Epithelial cell of esophagus (primary cell): ENCODE results near the gene SAMSN1.
"Not testable (repeated sequence)": the region's sequence is repeated elsewhere in the genome, so short reads cannot be mapped to it uniquely, and the experiment has no call there.

Experiments
- DNase-seq: peaks from one replicate; pipeline ENCODE4 v3.0.0; 2010; ENCODE audit warnings: low read depth
- H3K4me3 ChIP-seq: 2 replicates; pipeline ENCODE4 v1.5.1; 2011; ENCODE audit warnings: mild to moderate bottlenecking, low read length, control low read depth
- TF ChIP-seq, protein P1 (sequence below): IDR thresholded peaks from 2 replicates; pipeline ENCODE4 v1.5.1; 2011; ENCODE audit warnings: low read depth, mild to moderate bottlenecking, low read length, control low read depth, inconsistent platforms; ENCODE audit not compliant: insufficient read depth; ENCODE audit errors: missing control alignments

SAMSN1 gene

GRCh38 chr21:14553422-14553821, 7.3 kb upstream of the SAMSN1 start:
- TF ChIP-seq, protein P1, sequence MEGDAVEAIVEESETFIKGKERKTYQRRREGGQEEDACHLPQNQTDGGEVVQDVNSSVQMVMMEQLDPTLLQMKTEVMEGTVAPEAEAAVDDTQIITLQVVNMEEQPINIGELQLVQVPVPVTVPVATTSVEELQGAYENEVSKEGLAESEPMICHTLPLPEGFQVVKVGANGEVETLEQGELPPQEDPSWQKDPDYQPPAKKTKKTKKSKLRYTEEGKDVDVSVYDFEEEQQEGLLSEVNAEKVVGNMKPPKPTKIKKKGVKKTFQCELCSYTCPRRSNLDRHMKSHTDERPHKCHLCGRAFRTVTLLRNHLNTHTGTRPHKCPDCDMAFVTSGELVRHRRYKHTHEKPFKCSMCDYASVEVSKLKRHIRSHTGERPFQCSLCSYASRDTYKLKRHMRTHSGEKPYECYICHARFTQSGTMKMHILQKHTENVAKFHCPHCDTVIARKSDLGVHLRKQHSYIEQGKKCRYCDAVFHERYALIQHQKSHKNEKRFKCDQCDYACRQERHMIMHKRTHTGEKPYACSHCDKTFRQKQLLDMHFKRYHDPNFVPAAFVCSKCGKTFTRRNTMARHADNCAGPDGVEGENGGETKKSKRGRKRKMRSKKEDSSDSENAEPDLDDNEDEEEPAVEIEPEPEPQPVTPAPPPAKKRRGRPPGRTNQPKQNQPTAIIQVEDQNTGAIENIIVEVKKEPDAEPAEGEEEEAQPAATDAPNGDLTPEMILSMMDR: no peak
- no peak overlapping the region for H3K4me3 ChIP-seq
- DNase-seq: no peak

- no peak overlapping the region for H3K4me3 ChIP-seq
- TF ChIP-seq, protein P1: no peak
- no peak for DNase-seq
Measured at GRCh38 chr21:14551741-14552140, 5.6 kb upstream of the SAMSN1 start.

GRCh38 chr21:14550135-14550534, 4.0 kb upstream of the SAMSN1 start:
- DNase-seq: no peak
- H3K4me3 ChIP-seq: no peak overlapping the region
- TF ChIP-seq, protein P1: no peak

DNA sequence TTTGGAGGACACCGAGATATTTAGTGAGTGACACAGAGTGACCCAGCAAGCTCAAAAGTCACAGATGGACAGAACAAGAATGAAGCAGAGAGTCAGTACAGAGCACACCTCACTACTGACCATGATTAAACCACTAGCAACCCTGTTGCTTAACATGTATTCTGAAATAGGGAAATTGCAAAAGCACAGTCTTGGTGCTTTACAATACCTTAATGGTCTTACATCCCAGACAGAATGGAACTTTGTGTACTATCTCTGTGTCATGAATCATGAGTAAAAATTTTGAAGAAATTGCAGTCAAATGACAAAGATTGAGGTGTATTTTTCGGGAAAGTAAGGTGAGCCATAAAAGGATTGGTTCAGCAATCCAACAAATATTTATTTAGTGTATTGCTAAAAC, 2.7 kb upstream of the SAMSN1 start:
- TF ChIP-seq, protein P1: no peak
- no peak overlapping the region for H3K4me3 ChIP-seq

DNA sequence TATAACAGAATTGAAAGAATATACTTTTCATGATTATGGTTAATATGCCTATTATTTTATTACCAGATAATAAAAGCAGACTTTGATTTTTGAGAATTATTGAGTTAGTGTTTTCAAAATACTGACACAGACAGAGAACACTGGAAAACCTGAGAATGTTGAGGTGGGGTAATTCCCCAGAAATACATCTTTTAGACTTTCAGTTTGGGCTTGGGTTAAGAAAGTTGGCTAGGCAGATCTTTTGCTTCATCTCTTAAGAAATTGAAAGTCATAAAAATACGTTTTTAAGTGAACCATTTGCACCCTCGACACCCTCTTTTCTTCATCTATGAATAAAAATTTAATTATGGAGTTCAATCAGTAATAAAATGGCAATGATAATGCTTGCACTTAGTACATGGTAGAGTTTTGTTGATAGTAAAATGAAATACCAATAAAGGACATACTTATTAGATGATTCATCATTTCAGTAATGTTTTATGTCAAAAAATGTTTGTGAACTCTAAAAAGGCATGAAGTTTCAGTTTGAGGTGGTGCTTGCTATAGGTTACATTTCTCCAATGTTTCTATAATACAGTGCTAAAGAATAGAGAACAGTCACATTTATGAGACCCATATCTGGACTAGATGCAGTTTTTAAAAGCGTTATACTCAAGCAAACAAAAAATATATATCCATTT, 1.9 kb upstream of the SAMSN1 start:
- DNase-seq: no peak
- TF ChIP-seq, protein P1: no peak
- H3K4me3 ChIP-seq: no peak overlapping the region

More for the DNA sequence above, 2.7 kb upstream of the SAMSN1 start:
- DNase-seq: peak; percentile 32

DNA sequence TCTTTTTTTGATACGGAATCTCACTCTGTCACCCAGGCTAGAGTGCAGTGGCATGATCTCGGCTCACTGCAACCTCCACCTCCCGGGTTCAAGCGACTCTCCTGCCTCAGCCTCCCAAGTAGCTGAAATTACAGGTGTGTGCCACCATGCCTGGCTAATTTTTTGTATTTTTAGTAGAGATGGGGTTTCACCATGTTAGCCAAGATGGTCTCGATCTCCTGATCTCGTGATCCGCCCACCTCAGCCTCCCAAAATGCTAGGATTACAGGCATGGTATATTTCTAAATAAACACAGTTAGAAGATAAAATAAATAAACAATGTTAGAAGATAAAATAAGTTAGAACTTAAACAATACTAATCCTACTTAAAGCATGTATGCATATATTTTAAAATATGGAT, 604 bp upstream of the SAMSN1 start:
- not testable (repeated sequence) for H3K4me3 ChIP-seq, DNase-seq

DNA sequence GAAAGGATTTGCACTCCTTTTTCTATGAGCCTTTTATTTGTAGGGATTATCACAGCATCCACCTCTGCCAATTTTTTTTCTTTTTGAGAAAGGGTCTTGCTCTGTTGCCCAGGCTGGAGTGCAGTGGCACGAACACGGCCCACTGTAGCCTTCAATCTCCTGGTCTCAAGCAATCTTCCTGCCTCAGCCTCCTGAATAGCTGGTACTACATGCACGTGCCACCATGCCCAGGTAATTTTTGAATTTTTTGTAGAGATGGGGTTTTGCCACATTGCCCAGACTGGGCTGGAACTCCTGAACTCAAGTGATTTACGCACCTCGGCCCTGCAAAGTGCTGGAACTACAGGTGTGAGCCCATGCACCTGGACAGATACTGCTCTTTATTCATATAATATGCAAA, 2.1 kb downstream of the SAMSN1 start:
- no peak for DNase-seq
- TF ChIP-seq, protein P1: no peak
- H3K4me3 ChIP-seq: no peak overlapping the region
